ENCODE results near the gene FAM120A. TPM values are rescaled to one million over a fixed set of nuclear protein-coding genes. Genes with fewer than 3 reads are reported as not detected.

Gene FAM120A
- total RNA-seq, 1 donor from 2014 or later = 93.1 TPM

- Mint-ChIP-seq H3K9me3 (ENCODE audit: unreplicated experiment) (no peaks in the 10 kb centered on the region), H3K4me1 (ENCODE audit: unreplicated experiment) (peaks cover 44% of the 10 kb centered on the region), H3K4me3 (ENCODE audit: unreplicated experiment) (no peak overlapping the region), H3K27me3 (ENCODE audit: unreplicated experiment) (no peaks in the 10 kb centered on the region), H3K27ac (ENCODE audit: unreplicated experiment) (no peak overlapping the region), H3K36me3 (ENCODE audit: unreplicated experiment) (peaks cover 4% of the 10 kb centered on the region)
- no peak for DNase-seq (ENCODE audit: extremely low spot score, unreplicated experiment)
- TF ChIP-seq, protein P1, sequence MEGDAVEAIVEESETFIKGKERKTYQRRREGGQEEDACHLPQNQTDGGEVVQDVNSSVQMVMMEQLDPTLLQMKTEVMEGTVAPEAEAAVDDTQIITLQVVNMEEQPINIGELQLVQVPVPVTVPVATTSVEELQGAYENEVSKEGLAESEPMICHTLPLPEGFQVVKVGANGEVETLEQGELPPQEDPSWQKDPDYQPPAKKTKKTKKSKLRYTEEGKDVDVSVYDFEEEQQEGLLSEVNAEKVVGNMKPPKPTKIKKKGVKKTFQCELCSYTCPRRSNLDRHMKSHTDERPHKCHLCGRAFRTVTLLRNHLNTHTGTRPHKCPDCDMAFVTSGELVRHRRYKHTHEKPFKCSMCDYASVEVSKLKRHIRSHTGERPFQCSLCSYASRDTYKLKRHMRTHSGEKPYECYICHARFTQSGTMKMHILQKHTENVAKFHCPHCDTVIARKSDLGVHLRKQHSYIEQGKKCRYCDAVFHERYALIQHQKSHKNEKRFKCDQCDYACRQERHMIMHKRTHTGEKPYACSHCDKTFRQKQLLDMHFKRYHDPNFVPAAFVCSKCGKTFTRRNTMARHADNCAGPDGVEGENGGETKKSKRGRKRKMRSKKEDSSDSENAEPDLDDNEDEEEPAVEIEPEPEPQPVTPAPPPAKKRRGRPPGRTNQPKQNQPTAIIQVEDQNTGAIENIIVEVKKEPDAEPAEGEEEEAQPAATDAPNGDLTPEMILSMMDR (IDR thresholded peaks at IDR 0.05) = no peak
These were observed 134.2 kb downstream of the FAM120A start for GRCh38 chr9:93585695-93586094.

GRCh38 chr9:93586290-93587057 is 135.0 kb downstream of the FAM120A start:
- no peak overlapping the region for H3K27ac Mint-ChIP-seq (ENCODE audit: unreplicated experiment)
- no peaks in the 10 kb centered on the region for H3K9me3 Mint-ChIP-seq (ENCODE audit: unreplicated experiment)
- peaks cover 4% of the 10 kb centered on the region for H3K36me3 Mint-ChIP-seq (ENCODE audit: unreplicated experiment)
- no peak overlapping the region for H3K4me3 Mint-ChIP-seq (ENCODE audit: unreplicated experiment)
- H3K27me3 Mint-ChIP-seq (ENCODE audit: unreplicated experiment) = no peaks in the 10 kb centered on the region
- TF ChIP-seq, protein P1 (IDR thresholded peaks at IDR 0.05) = no peak
- H3K4me1 Mint-ChIP-seq (ENCODE audit: unreplicated experiment) = peaks cover 36% of the 10 kb centered on the region
- DNase-seq (ENCODE audit: extremely low spot score, unreplicated experiment) = peak; percentile 73

DNA sequence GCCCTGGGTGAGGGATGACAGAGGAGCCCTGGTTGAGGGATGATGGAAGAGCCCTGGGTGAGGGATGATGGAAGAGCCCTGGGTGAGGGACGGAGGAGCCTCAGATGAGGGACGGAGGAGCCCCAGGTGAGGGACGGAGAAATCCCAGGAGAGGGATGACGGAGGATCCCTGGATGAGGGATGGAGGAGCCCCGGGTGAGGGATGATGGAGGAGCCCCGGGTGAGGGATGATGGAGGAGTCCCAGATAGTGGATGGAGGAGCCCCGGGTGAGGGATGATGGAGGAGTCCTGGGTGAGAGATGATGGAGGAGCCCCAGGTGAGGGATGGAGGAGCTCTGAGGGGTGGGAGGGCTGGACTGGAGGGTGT is 135.8 kb downstream of the FAM120A start:
- H3K27me3 Mint-ChIP-seq (ENCODE audit: unreplicated experiment) = no peaks in the 10 kb centered on the region
- H3K27ac Mint-ChIP-seq (ENCODE audit: unreplicated experiment) = no peak overlapping the region
- H3K36me3 Mint-ChIP-seq (ENCODE audit: unreplicated experiment) = peaks cover 4% of the 10 kb centered on the region
- DNase-seq (ENCODE audit: extremely low spot score, unreplicated experiment) = peak; percentile 71
- H3K4me1 Mint-ChIP-seq (ENCODE audit: unreplicated experiment) = peaks cover 30% of the 10 kb centered on the region
- TF ChIP-seq, protein P1 (IDR thresholded peaks at IDR 0.05) = no peak
- no peak overlapping the region for H3K4me3 Mint-ChIP-seq (ENCODE audit: unreplicated experiment)
- no peaks in the 10 kb centered on the region for H3K9me3 Mint-ChIP-seq (ENCODE audit: unreplicated experiment)

GRCh38 chr9:93587651-93588347 is 136.3 kb downstream of the FAM120A start:
- peak; percentile 81 for DNase-seq (ENCODE audit: extremely low spot score, unreplicated experiment)
- Mint-ChIP-seq H3K4me3 (ENCODE audit: unreplicated experiment) (no peak overlapping the region), H3K27ac (ENCODE audit: unreplicated experiment) (peak overlapping the region; percentile 71), H3K27me3 (ENCODE audit: unreplicated experiment) (no peaks in the 10 kb centered on the region), H3K4me1 (ENCODE audit: unreplicated experiment) (peaks cover 26% of the 10 kb centered on the region), H3K36me3 (ENCODE audit: unreplicated experiment) (peaks cover 4% of the 10 kb centered on the region), H3K9me3 (ENCODE audit: unreplicated experiment) (no peaks in the 10 kb centered on the region)
- TF ChIP-seq, protein P1 (IDR thresholded peaks at IDR 0.05) = peak; percentile 21
